Activated CD4-positive, alpha-beta T cell treated with anti-CD3 and anti-CD28 coated beads for 48 hours (primary cell): ENCODE data around the gene PGM1.

Experiments used
- DNase-seq: peaks from one replicate; pipeline ENCODE4 v3.0.0-alpha.2; 2020

Gene PGM1

GRCh38 chr1:63705078-63705477, 111.9 kb downstream of the PGM1 start:
- no peak for DNase-seq

- no peak for DNase-seq
Measured at GRCh38 chr1:63709267-63709828, 116.1 kb downstream of the PGM1 start.
